HG03575 (cell line): ENCODE results near the gene SRM.
"Not testable (repeated sequence)": the region's sequence is repeated elsewhere in the genome, so short reads cannot be mapped to it uniquely, and the experiment has no call there.

ENCODE experiments used
- ATAC-seq: cut with Tn5 transposase; IDR thresholded peaks from one replicate; pipeline ENCODE4 v1.9.1; 2021; ENCODE audit not compliant: unreplicated experiment, insufficient number of reproducible peaks, low FRiP score; ENCODE audit errors: extremely low read depth

SRM gene

DNA sequence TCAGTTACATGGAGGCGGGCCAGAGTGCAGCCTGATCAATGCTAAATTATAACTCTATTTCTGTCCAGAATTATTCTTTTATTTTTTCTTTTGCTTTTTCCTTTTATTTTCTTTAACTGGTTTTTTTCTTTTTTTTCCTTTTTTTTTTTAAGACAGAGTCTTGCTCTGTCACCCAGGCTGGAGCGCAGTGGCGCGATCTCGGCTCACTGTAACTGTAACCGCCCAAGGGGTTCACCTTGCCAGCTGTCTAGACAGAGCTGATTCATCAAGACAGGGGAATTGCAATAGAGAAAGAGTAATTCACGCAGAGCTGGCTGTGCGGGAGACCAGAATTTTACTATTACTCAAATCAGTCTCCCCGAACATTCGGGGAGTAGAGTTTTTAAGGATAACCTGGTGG, 8.7 kb downstream of the SRM start:
- not testable (repeated sequence) for ATAC-seq

DNA sequence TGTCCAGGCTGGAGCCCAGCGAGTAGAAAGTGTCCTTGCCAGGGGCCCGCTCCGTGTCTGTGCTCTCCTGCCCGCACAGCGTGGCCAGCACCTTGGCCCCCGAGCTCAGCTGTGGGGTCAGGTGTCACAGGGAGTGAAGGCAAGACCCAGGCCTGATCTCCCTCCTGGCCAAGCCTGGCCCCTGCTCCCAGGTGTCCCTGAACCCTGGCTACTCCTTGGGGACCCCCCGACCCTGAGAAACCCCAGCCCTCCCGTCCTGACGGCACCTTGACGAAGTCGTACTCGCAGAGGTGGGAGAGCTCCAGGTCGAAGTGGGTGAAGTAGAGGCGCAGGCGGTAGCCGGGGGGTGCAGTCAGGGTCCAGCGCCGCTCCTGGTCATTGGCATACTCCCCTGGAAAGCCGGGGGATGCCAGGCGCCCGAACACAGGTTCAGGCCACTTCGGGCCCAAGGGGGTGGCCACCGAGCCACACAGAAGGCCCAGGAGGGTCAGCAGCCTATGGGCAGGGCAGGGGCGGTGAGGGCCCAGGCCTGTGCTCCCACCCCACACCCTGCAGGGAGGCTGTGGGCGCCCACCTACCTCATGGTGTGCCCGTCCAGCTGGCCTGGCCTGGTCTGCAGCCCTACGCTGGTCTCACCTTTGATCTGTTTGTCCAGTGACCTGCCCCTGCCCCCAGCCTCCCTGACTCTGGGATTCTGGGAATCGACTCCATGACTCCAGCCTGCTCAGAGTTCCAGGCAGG, 13.0 kb downstream of the SRM start, which contains the start of gene MASP2:
Gene MASP2 (minus strand): TSS at position 615 of the 741 bp plus-strand sequence. CDS start 32 bp downstream, at position 583.
- ATAC-seq = no peak

DNA sequence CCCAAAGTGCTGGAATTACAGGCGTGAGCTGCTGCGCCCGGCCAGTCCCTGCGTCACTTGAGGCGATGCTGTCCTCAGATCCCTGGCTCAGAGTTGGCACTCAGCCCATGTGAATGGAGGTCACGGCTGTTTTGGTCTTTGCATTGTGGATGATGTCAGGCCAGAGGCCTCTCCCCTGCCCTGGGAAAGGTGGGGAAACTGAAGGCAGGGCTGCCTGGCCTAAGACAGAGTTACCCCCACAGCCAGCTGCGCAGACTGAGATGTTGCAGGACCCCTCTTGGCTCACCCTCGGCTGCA, 13.6 kb downstream of the SRM start:
- no peak for ATAC-seq

DNA sequence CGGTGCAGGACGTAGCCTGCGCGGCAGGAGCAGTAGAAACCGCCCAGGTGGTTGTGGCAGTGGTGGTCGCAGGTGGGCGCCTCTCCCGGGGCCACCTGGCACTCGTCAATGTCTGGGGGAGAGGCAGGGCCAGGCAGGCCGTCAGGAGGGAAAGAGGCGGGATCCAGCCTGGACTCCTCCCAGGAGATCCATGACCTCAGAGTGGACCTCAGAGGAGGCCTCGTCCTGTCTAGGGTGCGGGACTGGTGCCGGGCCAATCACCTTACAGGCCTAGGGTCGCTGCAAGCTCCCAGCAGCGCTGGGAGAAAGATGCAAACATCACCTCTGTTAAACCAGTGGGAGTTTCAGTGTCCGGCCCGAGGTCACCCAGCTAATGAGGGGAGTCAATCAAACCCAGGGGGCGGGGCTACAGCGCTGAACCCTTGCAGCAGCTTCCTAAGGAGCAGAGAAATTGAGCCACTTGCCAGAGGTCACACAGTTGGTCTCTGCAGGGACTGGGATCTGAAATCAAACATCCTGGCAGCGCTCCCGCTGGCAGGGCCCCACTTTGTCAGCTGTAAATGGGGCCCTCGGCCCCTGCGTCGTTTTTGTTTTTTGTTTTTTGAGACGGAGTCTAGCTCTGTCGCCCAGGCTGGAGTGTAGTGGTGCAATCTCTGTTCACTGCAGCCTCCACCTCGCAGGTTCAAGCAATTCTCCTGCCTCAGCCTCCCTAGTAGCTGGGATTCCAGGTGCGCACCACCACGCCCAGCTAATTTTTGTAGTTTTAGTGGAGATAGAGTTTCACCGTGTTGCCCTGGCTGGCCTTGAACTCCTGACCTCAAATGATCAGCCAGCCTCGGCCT, 14.2 kb downstream of the SRM start:
- no peak for ATAC-seq

DNA sequence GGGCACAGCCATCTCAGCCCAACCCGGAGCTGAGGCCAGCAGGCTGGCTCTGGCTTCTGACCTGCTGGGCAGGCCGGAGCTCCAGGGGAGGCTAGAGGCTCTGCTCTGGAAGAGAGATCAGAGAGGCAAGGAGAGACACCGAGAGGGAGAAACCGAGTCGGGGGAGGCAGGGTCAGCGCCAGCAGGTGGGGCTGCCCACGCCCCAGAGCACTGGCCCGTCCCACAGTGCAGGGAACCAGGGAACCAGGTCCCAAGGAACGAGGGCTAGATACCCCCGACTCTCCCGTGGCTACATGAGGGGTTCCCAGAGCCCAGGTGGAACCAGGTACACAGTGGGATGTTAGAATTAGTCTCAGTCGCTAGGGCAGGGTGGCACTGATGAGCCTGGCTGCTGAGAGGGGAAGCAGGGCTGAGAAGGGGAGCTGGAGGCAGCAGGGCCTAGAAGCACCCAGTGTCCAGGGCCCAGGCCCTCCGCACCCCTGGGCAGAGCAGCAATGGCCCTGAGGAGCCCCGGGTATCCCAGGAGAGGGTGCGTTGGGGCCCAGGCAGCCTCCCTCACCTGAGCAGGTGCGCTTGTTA, 14.9 kb downstream of the SRM start:
- ATAC-seq = no peak

DNA sequence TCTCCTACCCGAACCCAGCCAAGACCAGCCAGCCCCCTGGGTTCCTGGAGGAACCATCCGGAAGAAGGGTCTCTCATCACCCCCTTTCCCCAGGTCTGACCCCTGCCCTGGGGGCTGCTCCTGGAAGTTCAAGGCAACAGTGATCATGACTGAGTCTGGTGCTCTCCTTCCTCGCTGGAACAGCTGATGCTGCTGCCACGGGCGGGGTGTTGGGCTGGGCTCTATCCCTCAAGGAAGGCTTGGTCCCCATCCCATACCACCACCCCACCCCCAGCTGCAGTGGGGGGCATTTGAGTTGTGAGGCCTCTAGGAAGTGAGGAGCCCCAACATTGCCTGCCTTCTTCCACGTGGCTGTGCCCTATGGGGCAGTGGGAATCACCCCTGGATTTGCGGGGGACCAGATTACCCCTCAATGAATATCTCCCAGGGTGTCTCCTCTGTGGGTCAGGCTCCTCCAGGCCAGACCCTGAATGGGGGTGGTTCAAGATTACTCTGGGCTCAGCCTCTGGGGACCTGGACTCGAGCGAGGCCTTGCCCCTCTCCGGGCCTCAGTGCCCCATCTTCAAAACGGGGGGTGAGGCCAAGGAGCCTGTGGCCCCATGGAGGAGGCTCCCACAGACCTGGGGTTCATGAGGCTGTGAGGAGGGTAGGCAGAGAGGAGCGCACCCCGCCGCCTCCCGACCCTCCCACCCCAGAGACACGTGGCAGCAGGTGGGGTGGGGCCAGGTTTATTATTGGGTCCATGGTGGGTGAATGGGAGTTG, 15.6 kb downstream of the SRM start:
- ATAC-seq = no peak

DNA sequence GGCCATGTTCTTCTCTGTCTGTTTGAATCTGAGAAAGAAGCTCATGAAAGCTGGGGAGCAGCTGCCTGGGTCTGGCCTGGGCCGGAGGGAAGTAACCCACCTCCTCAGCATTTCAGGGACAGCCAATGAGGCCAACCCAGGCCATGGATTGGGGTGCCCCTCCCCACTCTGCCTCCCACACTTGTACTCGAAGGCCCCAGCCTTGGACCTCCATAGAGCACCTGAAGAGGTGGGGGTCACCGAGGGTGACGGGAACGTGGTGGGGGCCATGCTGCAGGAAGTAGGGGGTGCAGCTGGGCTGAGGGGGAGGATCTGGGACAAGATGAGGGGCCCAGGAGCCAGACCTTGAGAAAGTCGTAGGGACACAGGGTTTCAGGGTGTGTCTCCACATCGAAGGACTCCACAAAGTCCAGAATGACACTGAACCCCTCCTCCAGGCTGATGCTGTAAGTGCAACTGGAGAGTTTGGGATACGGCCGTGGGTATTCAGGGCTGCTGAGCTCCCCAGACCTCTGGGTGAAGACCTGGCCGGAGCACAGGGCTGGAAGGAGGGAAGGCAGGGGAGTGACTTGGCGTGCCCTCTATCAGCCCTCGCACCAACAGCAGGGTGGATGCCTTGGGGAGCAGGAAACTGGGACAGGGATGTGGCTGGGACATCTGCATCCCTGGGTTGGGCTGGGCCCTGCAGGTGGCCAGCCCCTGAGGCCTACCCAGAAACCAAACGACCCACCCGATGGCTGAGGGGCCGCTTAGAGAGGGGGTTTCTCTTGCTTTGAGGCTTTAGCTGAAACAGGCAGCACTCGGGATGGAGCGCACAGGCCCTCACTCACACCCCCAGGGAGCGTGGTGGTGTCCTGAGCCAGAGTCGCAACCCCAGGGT, 16.6 kb downstream of the SRM start:
- ATAC-seq = no peak

DNA sequence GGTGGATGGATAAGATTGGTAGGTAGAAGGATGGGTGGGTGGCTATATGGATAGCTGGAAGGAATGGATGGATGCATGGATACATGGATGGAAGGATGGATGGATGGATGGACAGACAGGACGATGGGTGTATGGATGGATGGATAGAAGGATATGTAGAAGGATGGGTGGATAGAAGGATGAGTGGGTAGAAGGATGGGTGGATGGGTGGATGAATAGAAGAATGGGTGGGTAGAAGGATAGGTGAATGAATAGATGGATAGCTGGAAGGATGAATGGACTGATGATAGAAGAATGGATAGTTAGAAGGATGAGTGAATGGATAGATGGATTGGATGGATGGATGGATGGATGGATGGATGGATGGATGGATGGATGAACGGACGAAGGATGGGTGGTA, 17.8 kb downstream of the SRM start:
- no peak for ATAC-seq

DNA sequence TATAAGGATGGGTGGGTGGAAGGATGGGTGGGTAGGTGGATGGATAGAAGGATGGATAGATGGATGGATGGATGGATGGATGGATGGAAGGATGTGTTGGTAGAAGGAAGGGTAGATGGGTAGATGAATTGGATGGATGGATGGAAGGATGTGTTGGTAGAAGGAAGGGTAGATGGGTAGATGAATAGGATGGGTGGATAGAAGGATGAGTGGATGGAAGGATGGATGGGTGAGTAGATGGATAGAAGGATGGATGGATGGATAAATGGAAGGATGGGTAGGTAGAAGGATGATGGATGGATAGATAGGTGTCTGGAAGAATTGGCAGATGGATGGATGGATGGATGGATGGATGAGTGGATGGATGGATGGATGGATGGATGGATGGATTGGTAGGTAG, 18.8 kb downstream of the SRM start:
- ATAC-seq = no peak

DNA sequence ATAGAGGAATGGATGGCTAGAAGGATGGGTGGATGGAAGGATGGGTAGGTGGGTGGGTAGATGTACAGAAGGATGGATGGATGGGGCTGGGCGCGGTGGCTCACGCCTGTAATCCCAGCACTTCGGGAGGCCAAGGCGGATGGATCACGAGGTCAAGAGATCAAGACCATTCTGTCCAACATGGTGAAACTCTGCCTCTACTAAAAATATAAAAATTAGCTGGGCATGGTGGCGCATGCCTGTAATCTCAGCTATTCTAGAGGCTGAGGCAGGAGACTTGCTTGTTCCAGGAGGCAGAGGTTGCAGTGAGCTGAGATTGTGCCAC, 19.8 kb downstream of the SRM start:
- ATAC-seq = not testable (repeated sequence)

DNA sequence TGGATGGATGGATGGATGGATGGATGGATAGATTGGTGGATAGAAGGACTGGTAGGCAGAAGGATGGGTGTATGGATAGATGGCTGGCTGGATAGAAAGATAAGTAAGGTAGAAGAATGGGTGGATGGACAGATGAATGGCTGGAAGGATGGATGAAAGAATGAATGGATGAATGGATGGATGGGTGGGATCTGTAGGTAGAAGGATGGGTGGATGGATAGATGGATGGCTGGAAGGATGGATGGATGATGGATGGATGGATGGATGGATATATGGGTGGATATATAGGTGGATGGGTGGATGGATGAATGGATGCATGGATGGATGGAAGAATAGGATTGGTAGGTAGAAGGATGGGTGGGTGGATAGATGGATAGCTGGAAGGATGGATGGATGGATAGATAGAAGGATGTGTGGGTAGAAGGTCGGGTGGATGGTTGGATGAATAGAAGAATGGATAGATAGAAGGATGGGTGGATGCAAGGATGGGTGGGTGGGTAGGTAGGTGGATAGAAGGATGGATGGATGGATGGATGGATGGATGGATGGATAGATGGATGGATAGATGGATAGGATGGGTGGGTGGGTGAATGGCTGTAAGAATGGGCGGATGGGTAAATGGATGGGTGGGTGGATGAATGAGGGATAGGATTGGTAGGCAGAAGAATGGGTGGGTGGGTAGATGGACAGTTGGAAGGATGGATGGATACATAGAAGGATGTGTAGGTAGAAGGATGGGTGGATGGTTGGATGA, 20.3 kb downstream of the SRM start:
- ATAC-seq = no peak

DNA sequence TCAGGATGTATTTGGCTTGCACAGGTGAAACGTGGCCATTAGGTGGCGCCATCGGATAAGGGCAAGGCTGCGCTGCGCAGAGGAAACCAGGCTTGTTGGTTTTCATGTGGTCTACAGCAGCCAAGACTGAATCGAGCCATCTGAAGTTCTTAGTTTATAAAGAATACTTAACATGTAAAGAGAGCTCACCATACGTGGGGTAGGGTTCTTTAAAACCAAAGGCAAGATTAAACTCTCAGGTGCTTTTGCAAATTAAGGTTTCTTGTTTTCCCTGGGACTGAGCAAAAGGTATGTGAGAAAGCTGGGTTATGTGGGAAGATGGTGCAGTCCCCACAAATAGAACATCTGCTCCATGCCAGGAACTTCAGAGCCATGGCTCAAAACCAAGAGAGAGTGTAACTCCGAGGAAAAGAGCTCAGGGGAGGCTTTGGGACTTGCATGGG, 22.1 kb downstream of the SRM start:
- no peak for ATAC-seq

DNA sequence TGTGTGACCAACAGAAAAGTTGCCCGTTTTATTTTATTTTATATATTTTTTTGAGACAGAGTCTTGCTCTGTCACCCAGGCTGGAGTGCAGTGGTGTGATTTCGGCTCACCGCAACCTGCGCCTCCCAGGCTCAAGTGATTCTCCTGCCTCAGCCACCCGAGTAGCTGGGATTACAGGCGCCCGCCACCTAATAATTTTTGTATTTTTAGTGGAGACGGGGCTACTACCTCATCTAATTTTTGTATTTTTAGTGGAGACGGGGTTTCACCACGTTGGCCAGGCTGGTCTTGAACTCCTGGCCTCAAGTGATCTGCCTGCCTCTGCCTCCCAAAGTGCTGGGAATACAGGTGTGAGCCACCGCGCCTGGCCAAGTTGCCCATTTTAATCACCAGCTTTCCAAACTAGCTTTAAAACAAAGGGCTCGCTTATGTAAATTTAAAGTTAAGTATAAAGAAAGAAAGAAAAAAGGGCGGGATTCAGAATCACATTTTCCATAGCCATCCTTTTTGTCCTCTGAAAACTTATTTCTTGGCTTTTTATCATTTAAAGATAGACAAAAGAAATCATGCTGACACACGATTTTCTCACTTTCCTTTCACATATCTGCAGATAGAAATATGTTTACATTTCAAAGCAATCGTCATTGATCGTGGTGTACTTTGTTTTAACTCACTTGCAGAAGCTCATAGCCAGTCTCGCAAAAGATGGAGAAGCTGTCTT, 22.6 kb downstream of the SRM start:
- not testable (repeated sequence) for ATAC-seq

DNA sequence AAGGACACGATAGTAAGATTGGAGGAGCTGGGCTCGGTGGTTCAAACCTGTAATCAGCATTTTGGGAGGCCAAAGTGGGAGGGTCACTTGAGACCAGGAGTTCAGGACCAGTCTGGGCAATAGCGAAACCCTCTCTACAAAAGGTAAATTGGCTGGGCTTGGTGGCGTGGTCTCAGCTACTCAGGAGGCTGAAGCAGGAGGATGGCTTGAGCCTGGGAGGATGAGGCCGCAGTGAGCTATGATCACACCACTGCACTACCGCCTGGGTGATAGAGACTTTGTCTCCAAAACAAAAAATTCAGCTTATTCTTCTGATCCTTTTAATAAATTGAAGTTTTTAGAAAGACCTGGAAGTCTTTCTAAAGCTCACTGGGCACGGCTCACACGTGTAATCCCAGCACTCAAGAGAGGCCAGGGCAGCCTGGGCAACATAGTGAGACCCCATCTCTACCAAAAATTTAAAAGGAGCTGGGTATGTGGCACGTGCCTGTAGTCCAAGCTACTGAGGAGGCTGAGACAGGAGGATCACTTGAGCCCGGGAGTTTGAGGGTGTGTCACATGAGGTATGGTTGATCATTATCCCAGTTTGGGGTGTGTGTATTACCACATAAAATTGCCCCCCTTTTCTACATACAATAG, 28.1 kb downstream of the SRM start:
- ATAC-seq = no peak

DNA sequence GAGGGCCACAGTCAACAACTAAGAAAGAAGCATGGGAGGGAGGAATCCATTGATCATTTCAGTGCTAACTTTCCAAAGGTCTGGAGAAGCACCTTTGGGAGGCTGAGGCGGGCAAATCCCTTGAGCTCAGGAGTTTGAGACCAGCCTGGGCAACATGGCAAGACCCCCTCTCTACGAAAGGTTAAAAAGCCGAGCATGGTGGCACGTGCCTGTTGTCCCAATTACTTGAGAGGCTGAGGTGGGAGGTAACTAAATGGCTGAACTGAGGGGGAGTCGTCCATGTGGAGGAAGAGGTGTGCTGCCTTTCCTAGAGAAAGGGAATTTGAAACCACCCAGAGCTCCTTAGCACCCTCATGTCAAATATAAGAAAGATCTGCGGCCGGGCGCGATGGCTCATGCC, 29.0 kb downstream of the SRM start:
- ATAC-seq = no peak

DNA sequence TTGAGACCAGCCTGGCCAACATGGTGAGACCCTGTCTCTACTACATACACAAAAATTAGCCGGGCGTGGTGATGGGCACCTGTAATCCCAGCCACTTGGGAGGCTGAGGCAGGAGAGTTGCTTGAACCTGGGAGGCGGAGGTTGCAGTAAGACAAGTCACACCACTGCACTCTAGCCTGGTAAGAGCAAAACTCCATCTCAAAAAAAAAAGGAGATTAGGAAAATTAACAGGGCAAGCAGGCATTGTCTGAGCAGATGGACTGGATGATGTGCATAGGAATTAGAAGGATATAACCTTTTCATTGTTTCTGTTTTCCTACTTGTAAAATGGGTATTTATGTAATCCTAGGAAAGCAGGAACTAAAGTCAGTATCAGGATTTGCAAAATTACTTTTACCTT, 31.8 kb downstream of the SRM start:
- ATAC-seq = no peak

DNA sequence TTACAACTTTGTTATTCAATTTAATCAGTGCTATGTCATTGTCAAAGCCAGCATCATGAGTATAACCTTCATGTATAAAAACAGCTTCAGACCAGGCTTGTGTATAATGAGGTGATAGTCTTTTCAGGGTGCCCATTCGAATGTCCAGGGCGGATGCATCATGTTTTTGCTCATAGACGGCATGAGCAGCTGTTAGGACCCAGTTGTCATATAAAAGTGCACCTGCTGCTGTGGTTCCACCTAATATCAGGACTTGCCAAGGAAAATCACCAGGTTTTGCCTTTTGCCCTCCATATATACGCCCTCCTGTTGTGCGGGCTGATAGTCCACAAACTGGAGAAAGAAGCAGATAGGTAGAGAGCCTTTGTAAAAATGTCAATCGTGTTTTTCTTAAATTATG, 32.5 kb downstream of the SRM start:
- ATAC-seq = no peak
